DMS 273 treated with DMSO at 0.1 percent for 48 hours (cell line): ENCODE data around the gene SUPT3H.
"Not testable (repeated sequence)": the region's sequence is repeated elsewhere in the genome, so short reads cannot be mapped to it uniquely, and the experiment has no call there.

Experiments used
- DNase-seq: peaks from one replicate; lab custom pipeline; 2025; lab: John Stamatoyannopoulos, UW

SUPT3H gene

GRCh38 chr6:45323656-45324224 is 54.0 kb downstream of the SUPT3H start:
- no peak for DNase-seq

GRCh38 chr6:45320349-45320748 is 57.4 kb downstream of the SUPT3H start:
- DNase-seq, result no peak

GRCh38 chr6:45314146-45314545 is 63.6 kb downstream of the SUPT3H start:
- no peak for DNase-seq

GRCh38 chr6:45310118-45310788 is 67.5 kb downstream of the SUPT3H start:
- DNase-seq, result no peak

- DNase-seq, result no peak
Observed at GRCh38 chr6:45305546-45305945, 72.2 kb downstream of the SUPT3H start.

GRCh38 chr6:45302832-45303231 is 74.9 kb downstream of the SUPT3H start:
- no peak for DNase-seq

- no peak for DNase-seq
Observed at GRCh38 chr6:45301348-45302142, 76.2 kb downstream of the SUPT3H start.

- DNase-seq, result no peak
Observed at GRCh38 chr6:45300736-45301135, 77.0 kb downstream of the SUPT3H start.

- no peak for DNase-seq
Observed at GRCh38 chr6:45299096-45299581, 78.6 kb downstream of the SUPT3H start.

GRCh38 chr6:45297320-45297719 is 80.4 kb downstream of the SUPT3H start:
- no peak for DNase-seq

GRCh38 chr6:45294065-45294701 is 83.6 kb downstream of the SUPT3H start:
- not testable (repeated sequence) for DNase-seq

- DNase-seq, result no peak
Observed at GRCh38 chr6:45293306-45293705, 84.4 kb downstream of the SUPT3H start.

- no peak for DNase-seq
Observed at GRCh38 chr6:45289751-45290514, 87.8 kb downstream of the SUPT3H start.

GRCh38 chr6:45286707-45287106 is 91.0 kb downstream of the SUPT3H start:
- not testable (repeated sequence) for DNase-seq

GRCh38 chr6:45278367-45278766 is 99.4 kb downstream of the SUPT3H start:
- no peak for DNase-seq

GRCh38 chr6:45277741-45278140 is 100.0 kb downstream of the SUPT3H start:
- not testable (repeated sequence) for DNase-seq

GRCh38 chr6:45275358-45275757 is 102.4 kb downstream of the SUPT3H start:
- no peak for DNase-seq

- DNase-seq, result no peak
Observed at GRCh38 chr6:45272626-45273025, 105.1 kb downstream of the SUPT3H start.

- no peak for DNase-seq
Observed at GRCh38 chr6:45265246-45265645, 112.5 kb downstream of the SUPT3H start.

GRCh38 chr6:45260696-45261095 is 117.0 kb downstream of the SUPT3H start:
- DNase-seq, result no peak
